HEK293 (cell line): ENCODE results near the gene AKR7A2.

Experiments
- HOXA7 ChIP-seq: sonication (generic); formaldehyde crosslinking; IDR thresholded peaks from 2 replicates; pipeline ENCODE4 v1.8.1; 2022; ENCODE audit warnings: missing genetic modification reagents, borderline replicate concordance
- PRDM10 ChIP-seq: fragments of 450-650 bp; formaldehyde crosslinking; IDR thresholded peaks from 2 replicates; pipeline ENCODE4 v1.5.1; 2016; ENCODE audit warnings: missing biosample characterization, missing genetic modification characterization
- WT1 ChIP-seq: fragments of 450-650 bp; formaldehyde crosslinking; IDR thresholded peaks from 2 replicates; pipeline ENCODE4 v1.5.1; 2016; ENCODE audit warnings: missing biosample characterization, missing genetic modification characterization
- ZFP3 ChIP-seq: fragments of 450-650 bp; formaldehyde crosslinking; IDR thresholded peaks from 2 replicates; pipeline ENCODE4 v1.5.1; 2016; ENCODE audit warnings: low read depth, missing biosample characterization, missing genetic modification characterization
- ZNF416 ChIP-seq: fragments of 450-650 bp; formaldehyde crosslinking; IDR thresholded peaks from 2 replicates; pipeline ENCODE4 v1.5.1; 2016; ENCODE audit warnings: missing biosample characterization, missing genetic modification characterization
- TF ChIP-seq, protein P1 (sequence below): fragments of 450-650 bp; formaldehyde crosslinking; IDR thresholded peaks from 2 replicates; pipeline ENCODE4 v1.5.1; 2016; ENCODE audit warnings: missing biosample characterization, missing genetic modification characterization
- TF ChIP-seq, protein P2 (sequence below): fragments of 450-650 bp; formaldehyde crosslinking; IDR thresholded peaks from 2 replicates; pipeline ENCODE4 v1.5.1; 2016; ENCODE audit warnings: missing biosample characterization, missing genetic modification characterization

- TF ChIP-seq PRDM10 (no peak), WT1 (tag by site-specific recombination) (no peak), ZFP3 (no peak), HOXA7 (CRISPR knock-in tag) (no peak), ZNF416 (no peak)
- TF ChIP-seq, protein P1, sequence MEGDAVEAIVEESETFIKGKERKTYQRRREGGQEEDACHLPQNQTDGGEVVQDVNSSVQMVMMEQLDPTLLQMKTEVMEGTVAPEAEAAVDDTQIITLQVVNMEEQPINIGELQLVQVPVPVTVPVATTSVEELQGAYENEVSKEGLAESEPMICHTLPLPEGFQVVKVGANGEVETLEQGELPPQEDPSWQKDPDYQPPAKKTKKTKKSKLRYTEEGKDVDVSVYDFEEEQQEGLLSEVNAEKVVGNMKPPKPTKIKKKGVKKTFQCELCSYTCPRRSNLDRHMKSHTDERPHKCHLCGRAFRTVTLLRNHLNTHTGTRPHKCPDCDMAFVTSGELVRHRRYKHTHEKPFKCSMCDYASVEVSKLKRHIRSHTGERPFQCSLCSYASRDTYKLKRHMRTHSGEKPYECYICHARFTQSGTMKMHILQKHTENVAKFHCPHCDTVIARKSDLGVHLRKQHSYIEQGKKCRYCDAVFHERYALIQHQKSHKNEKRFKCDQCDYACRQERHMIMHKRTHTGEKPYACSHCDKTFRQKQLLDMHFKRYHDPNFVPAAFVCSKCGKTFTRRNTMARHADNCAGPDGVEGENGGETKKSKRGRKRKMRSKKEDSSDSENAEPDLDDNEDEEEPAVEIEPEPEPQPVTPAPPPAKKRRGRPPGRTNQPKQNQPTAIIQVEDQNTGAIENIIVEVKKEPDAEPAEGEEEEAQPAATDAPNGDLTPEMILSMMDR, result no peak
- TF ChIP-seq, protein P2, sequence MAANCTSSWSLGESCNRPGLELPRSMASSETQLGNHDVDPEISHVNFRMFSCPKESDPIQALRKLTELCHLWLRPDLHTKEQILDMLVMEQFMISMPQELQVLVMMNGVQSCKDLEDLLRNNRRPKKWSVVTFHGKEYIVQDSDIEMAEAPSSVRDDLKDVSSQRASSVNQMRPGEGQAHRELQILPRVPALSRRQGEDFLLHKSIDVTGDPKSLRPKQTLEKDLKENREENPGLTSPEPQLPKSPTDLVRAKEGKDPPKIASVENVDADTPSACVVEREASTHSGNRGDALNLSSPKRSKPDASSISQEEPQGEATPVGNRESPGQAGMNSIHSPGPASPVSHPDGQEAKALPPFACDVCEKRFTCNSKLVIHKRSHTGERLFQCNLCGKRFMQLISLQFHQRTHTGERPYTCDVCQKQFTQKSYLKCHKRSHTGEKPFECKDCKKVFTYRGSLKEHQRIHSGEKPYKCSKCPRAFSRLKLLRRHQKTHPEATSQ (tag by site-specific recombination), result no peak
Measured at GRCh38 chr1:19289244-19289643, 22.7 kb downstream of the AKR7A2 start.
